ENCODE results near the gene SETBP1.

Gene SETBP1

DNA sequence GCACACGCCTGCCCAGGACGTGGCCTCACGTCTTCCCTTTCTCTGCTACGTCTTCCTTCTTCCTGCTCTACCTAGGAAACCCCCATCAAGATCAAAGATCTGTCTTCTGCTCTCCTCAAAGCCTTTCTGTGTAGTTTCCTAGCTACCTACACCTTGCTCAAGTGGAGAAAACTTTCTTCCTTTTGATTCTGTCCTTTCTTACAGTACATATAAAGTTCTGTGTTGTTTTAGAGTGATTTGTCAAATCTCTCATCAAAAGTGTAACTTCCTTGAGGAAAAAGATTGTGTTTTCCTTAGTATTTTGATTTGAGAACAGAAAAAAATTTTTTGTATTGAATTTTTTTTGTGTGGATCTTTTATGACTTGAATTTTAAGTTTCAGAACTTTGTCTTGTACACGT is 17.8 kb downstream of the SETBP1 start:
- H3K4ac ChIP-seq (ENCODE audit: low read depth in 1 of 2, low read length in 2 of 2): no peak overlapping the region
- H3K4me2 ChIP-seq (ENCODE audit: low read length, poor library complexity, severe bottlenecking): no peak overlapping the region
- H3K27ac ChIP-seq (ENCODE audit: low read length, poor library complexity, severe bottlenecking): no peak overlapping the region
- no peak overlapping the region for H2AK5ac ChIP-seq (ENCODE audit: low read length, severe bottlenecking)
- H2BK5ac ChIP-seq (ENCODE audit: low read depth, low read length, poor library complexity, severe bottlenecking): no peak overlapping the region
- peaks cover 7% of the 10 kb centered on the region for H3K4me1 ChIP-seq (ENCODE audit: control insufficient read depth, insufficient read depth, low read depth, low read length)
- WGBS: 96% methylated on average over 4 of the region's 5 CpGs
- H3K9me3 ChIP-seq (ENCODE audit: control insufficient read depth, low read length): no peaks in the 10 kb centered on the region
- no peak overlapping the region for H2BK120ac ChIP-seq (ENCODE audit: low read depth, low read length)
- H2AFZ ChIP-seq (ENCODE audit: low read depth, low read length): no peak overlapping the region
- H4K8ac ChIP-seq (ENCODE audit: low read length): no peak overlapping the region
- DNase-seq: no peak
- peaks cover 3 to 10% of the 10 kb centered on the region in 2 experiments for H3K36me3 ChIP-seq (ENCODE audit: control insufficient read depth in 1 of 2, insufficient read depth in 2 of 2, low read depth in 1 of 2, low read length in 2 of 2)
- no peak overlapping the region for H3K4me3 ChIP-seq (ENCODE audit: insufficient read depth in 1 of 2, low read depth in 1 of 2, low read length in 2 of 2)
- H3K18ac ChIP-seq (ENCODE audit: low read depth in 1 of 2, low read length in 2 of 2): no peak overlapping the region
- H3K27me3 ChIP-seq (ENCODE audit: control insufficient read depth in 1 of 2, insufficient read depth in 1 of 2, low read length in 2 of 2): no peaks in the 10 kb centered on the region
- H2BK12ac ChIP-seq (ENCODE audit: low read length in 2 of 2): no peak overlapping the region
- H3K23ac ChIP-seq (ENCODE audit: low read length in 2 of 2): no peak overlapping the region
- H3K14ac ChIP-seq (ENCODE audit: low read length in 2 of 2): no peak overlapping the region
- H3K79me1 ChIP-seq (replicated peaks; ENCODE audit: low read length, poor library complexity, severe bottlenecking): peaks cover 44% of the 10 kb centered on the region
- no peak overlapping the region for H4K91ac ChIP-seq (ENCODE audit: low read length)
- no peak overlapping the region for H3K9ac ChIP-seq (ENCODE audit: low read length)
- H2BK15ac ChIP-seq (ENCODE audit: low read depth, poor library complexity, severe bottlenecking): no peak overlapping the region

DNA sequence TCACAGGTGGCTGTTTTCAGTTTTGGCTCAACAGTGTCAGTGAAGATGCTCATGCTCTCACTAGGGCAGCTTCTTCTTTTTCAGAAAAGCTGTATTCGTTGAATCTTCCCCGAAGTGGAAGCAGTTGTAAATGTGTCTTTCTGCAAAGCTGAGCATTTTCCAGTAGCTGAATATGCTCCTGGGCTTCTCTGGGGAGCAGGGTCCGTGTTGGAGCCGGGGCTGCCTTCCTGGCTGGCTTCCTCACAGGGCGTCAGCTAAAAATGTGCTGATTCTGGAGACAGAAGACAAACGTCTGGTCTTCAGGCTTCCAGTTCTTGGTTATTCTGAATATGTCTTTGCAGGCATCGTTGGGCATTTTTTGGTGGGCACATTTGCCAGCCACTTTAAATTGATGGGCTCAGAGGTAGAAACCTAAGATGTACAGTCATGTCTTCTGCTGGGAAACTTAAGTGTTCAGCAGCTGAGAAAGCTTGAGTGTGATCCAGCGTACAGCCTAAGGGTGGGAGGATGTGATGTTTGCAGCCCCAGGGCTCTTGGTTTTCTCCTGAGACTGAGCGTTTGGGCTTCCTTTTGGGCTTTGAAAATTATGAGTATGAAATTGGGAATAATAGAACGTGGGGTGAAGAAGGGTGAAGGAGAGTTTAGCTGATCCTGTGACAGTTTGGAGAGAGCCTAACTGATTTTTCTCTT is 19.0 kb downstream of the SETBP1 start:
- Histone ChIP-seq H3K4me3 (ENCODE audit: insufficient read depth in 1 of 2, low read depth in 1 of 2, low read length in 2 of 2) (peak overlapping the region in 1 of 2 experiments; percentile 31), H2AFZ (ENCODE audit: low read depth, low read length) (no peak overlapping the region), H2AK5ac (ENCODE audit: low read length, severe bottlenecking) (no peak overlapping the region), H2BK15ac (ENCODE audit: low read depth, poor library complexity, severe bottlenecking) (no peak overlapping the region), H3K27me3 (ENCODE audit: control insufficient read depth in 1 of 2, insufficient read depth in 1 of 2, low read length in 2 of 2) (no peaks in the 10 kb centered on the region), H4K8ac (ENCODE audit: low read length) (no peak overlapping the region), H3K79me1 (replicated peaks; ENCODE audit: low read length, poor library complexity, severe bottlenecking) (peaks cover 43% of the 10 kb centered on the region), H3K9ac (ENCODE audit: low read length) (peak overlapping the region; percentile 42), H3K36me3 (ENCODE audit: control insufficient read depth in 1 of 2, insufficient read depth in 2 of 2, low read depth in 1 of 2, low read length in 2 of 2) (peaks cover 3 to 17% of the 10 kb centered on the region in 2 experiments), H3K18ac (ENCODE audit: low read depth in 1 of 2, low read length in 2 of 2) (no peak overlapping the region), H3K4me1 (ENCODE audit: control insufficient read depth, insufficient read depth, low read depth, low read length) (peaks cover 7% of the 10 kb centered on the region), H2BK5ac (ENCODE audit: low read depth, low read length, poor library complexity, severe bottlenecking) (no peak overlapping the region), H2BK12ac (ENCODE audit: low read length in 2 of 2) (no peak overlapping the region), H2BK120ac (ENCODE audit: low read depth, low read length) (no peak overlapping the region), H3K14ac (ENCODE audit: low read length in 2 of 2) (no peak overlapping the region), H3K27ac (ENCODE audit: low read length, poor library complexity, severe bottlenecking) (no peak overlapping the region), H3K4me2 (ENCODE audit: low read length, poor library complexity, severe bottlenecking) (no peak overlapping the region), H4K91ac (ENCODE audit: low read length) (no peak overlapping the region), H3K4ac (ENCODE audit: low read depth in 1 of 2, low read length in 2 of 2) (no peak overlapping the region), H3K9me3 (ENCODE audit: control insufficient read depth, low read length) (no peaks in the 10 kb centered on the region), H3K23ac (ENCODE audit: low read length in 2 of 2) (no peak overlapping the region)
- 57% methylated on average over 10 of the region's 10 CpGs for WGBS
- no peak for DNase-seq

DNA sequence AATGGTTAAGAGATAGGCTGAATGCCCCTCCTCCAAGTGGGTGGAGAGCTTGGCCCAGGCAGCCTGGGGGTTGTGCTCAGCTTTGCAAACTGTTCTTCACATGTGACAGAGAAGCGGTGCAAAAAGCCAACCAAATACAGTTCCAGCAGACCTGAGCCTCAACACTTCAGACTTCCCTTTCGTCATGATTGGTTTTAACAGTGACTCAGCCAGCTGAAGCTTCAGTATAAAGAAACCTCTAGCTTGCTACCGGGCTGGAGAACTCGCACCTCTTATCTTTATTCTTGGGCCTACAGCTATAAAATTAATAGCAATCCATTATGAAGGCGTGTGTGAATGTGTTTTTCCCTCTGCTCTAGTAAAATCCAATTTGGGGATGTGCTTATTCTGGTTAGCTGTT is 20.0 kb downstream of the SETBP1 start:
- Histone ChIP-seq H3K23ac (ENCODE audit: low read length in 2 of 2) (no peak overlapping the region), H3K27me3 (ENCODE audit: control insufficient read depth in 1 of 2, insufficient read depth in 1 of 2, low read length in 2 of 2) (no peaks in the 10 kb centered on the region), H3K27ac (ENCODE audit: low read length, poor library complexity, severe bottlenecking) (no peak overlapping the region), H3K4me1 (ENCODE audit: control insufficient read depth, insufficient read depth, low read depth, low read length) (peaks cover 7% of the 10 kb centered on the region), H3K14ac (ENCODE audit: low read length in 2 of 2) (no peak overlapping the region), H3K4ac (ENCODE audit: low read depth in 1 of 2, low read length in 2 of 2) (no peak overlapping the region), H3K4me3 (ENCODE audit: insufficient read depth in 1 of 2, low read depth in 1 of 2, low read length in 2 of 2) (peak overlapping the region in 1 of 2 experiments; percentile 11), H2AK5ac (ENCODE audit: low read length, severe bottlenecking) (no peak overlapping the region), H2BK120ac (ENCODE audit: low read depth, low read length) (no peak overlapping the region), H4K8ac (ENCODE audit: low read length) (no peak overlapping the region), H3K4me2 (ENCODE audit: low read length, poor library complexity, severe bottlenecking) (no peak overlapping the region), H2BK15ac (ENCODE audit: low read depth, poor library complexity, severe bottlenecking) (no peak overlapping the region), H3K9me3 (ENCODE audit: control insufficient read depth, low read length) (no peaks in the 10 kb centered on the region), H2BK12ac (ENCODE audit: low read length in 2 of 2) (no peak overlapping the region), H3K79me1 (replicated peaks; ENCODE audit: low read length, poor library complexity, severe bottlenecking) (peaks cover 43% of the 10 kb centered on the region), H3K9ac (ENCODE audit: low read length) (peak overlapping the region; percentile 42), H2BK5ac (ENCODE audit: low read depth, low read length, poor library complexity, severe bottlenecking) (no peak overlapping the region), H2AFZ (ENCODE audit: low read depth, low read length) (no peak overlapping the region), H3K18ac (ENCODE audit: low read depth in 1 of 2, low read length in 2 of 2) (no peak overlapping the region), H4K91ac (ENCODE audit: low read length) (no peak overlapping the region), H3K36me3 (ENCODE audit: control insufficient read depth in 1 of 2, insufficient read depth in 2 of 2, low read depth in 1 of 2, low read length in 2 of 2) (peaks cover 3 to 17% of the 10 kb centered on the region in 2 experiments)
- 53% methylated on average over 3 of the region's 5 CpGs for WGBS
- peak; percentile 75 for DNase-seq

- no peak overlapping the region for H2BK12ac ChIP-seq (ENCODE audit: low read length in 2 of 2)
- peaks cover 7% of the 10 kb centered on the region for H3K4me1 ChIP-seq (ENCODE audit: control insufficient read depth, insufficient read depth, low read depth, low read length)
- peak overlapping the region; percentile 19 for H4K8ac ChIP-seq (ENCODE audit: low read length)
- peak overlapping the region in 1 of 2 experiments; percentile 11 for H3K4me3 ChIP-seq (ENCODE audit: insufficient read depth in 1 of 2, low read depth in 1 of 2, low read length in 2 of 2)
- DNase-seq: no peak
- peak overlapping the region; percentile 42 for H3K9ac ChIP-seq (ENCODE audit: low read length)
- WGBS: 68% methylated on average over 10 of the region's 10 CpGs
- H3K79me1 ChIP-seq (replicated peaks; ENCODE audit: low read length, poor library complexity, severe bottlenecking): peaks cover 43% of the 10 kb centered on the region
- no peak overlapping the region for H2BK120ac ChIP-seq (ENCODE audit: low read depth, low read length)
- H3K18ac ChIP-seq (ENCODE audit: low read depth in 1 of 2, low read length in 2 of 2): peak overlapping the region; percentile 38 to 44
- no peak overlapping the region for H3K27ac ChIP-seq (ENCODE audit: low read length, poor library complexity, severe bottlenecking)
- no peak overlapping the region for H3K4ac ChIP-seq (ENCODE audit: low read depth in 1 of 2, low read length in 2 of 2)
- no peak overlapping the region for H3K14ac ChIP-seq (ENCODE audit: low read length in 2 of 2)
- no peak overlapping the region for H2AK5ac ChIP-seq (ENCODE audit: low read length, severe bottlenecking)
- H2AFZ ChIP-seq (ENCODE audit: low read depth, low read length): no peak overlapping the region
- H3K4me2 ChIP-seq (ENCODE audit: low read length, poor library complexity, severe bottlenecking): no peak overlapping the region
- peaks cover 3 to 17% of the 10 kb centered on the region in 2 experiments for H3K36me3 ChIP-seq (ENCODE audit: control insufficient read depth in 1 of 2, insufficient read depth in 2 of 2, low read depth in 1 of 2, low read length in 2 of 2)
- no peaks in the 10 kb centered on the region for H3K27me3 ChIP-seq (ENCODE audit: control insufficient read depth in 1 of 2, insufficient read depth in 1 of 2, low read length in 2 of 2)
- peak overlapping the region; percentile 75 for H2BK15ac ChIP-seq (ENCODE audit: low read depth, poor library complexity, severe bottlenecking)
- no peak overlapping the region for H2BK5ac ChIP-seq (ENCODE audit: low read depth, low read length, poor library complexity, severe bottlenecking)
- H3K9me3 ChIP-seq (ENCODE audit: control insufficient read depth, low read length): no peaks in the 10 kb centered on the region
- H4K91ac ChIP-seq (ENCODE audit: low read length): no peak overlapping the region
- no peak overlapping the region for H3K23ac ChIP-seq (ENCODE audit: low read length in 2 of 2)
Measured at GRCh38 chr18:44701227-44701626, 20.5 kb downstream of the SETBP1 start.
